K562 (cell line): ENCODE measurements around the gene VPS37D. TPM values are rescaled to one million over a fixed set of nuclear protein-coding genes. Genes with fewer than 3 reads are reported as not detected.

ENCODE experiments used
- CHD2 ChIP-seq: IDR thresholded peaks from 2 replicates; pipeline ENCODE4 v1.6.1; 2011; ENCODE audit warnings: low read depth, low read length
- CXXC5 ChIP-seq: fragments of 250-450 bp; sonication (Bioruptor Pico); IDR thresholded peaks from 2 replicates; pipeline ENCODE4 v1.8.0; 2022; ENCODE audit warnings: inconsistent platforms, mild to moderate bottlenecking, moderate library complexity
- HDAC1 ChIP-seq, 2 experiments: fragments of 450-650 bp; IDR thresholded peaks; 2 replicates each; pipeline ENCODE4 v1.6.1; 2016 to 2017; ENCODE audit warnings: inconsistent platforms in 1 of 2, mild to moderate bottlenecking in 1 of 2, moderate library complexity in 1 of 2
- HMBOX1 ChIP-seq: sonication (generic); IDR thresholded peaks from 2 replicates; pipeline ENCODE4 v1.6.1; 2016
- MAFG ChIP-seq: fragments of 450-650 bp; conservative IDR thresholded peaks from 2 replicates; pipeline ENCODE4 v1.6.1; 2016; ENCODE audit warnings: missing genetic modification characterization, missing compliant biosample characterization
- RBM22 ChIP-seq: fragments of 200-400 bp; formaldehyde crosslinking; IDR thresholded peaks from 2 replicates; pipeline ENCODE4 v1.6.1; 2018; ENCODE audit warnings: low read length, low read depth; ENCODE audit not compliant: poor library complexity, severe bottlenecking
- SUPT5H ChIP-seq: fragments of 450-650 bp; IDR thresholded peaks from 2 replicates; pipeline ENCODE4 v1.6.1; 2016
- TEAD4 ChIP-seq, 2 experiments: sonication (generic) in 1 of 2; formaldehyde crosslinking in 1 of 2; IDR thresholded peaks; 2 replicates each; pipeline versions ENCODE4 v1.6.1 to v1.8.0; 2012 to 2022; ENCODE audit warnings: borderline replicate concordance in 1 of 2, inconsistent platforms in 1 of 2, low read length in 1 of 2, mild to moderate bottlenecking in 1 of 2, missing genetic modification reagents in 1 of 2
- ZBTB5 ChIP-seq: fragments of 450-650 bp; IDR thresholded peaks from 2 replicates; pipeline ENCODE4 v1.6.1; 2017; ENCODE audit warnings: antibody characterized with exemption
- ZNF224 ChIP-seq: sonication (generic); formaldehyde crosslinking; IDR thresholded peaks from 2 replicates; pipeline ENCODE4 v1.8.0; 2022; ENCODE audit warnings: mild to moderate bottlenecking, missing genetic modification reagents
- ZNF282 ChIP-seq: sonication (generic); formaldehyde crosslinking; IDR thresholded peaks from 2 replicates; pipeline ENCODE4 v1.8.1; 2023; ENCODE audit warnings: missing genetic modification reagents
- ZNF324 ChIP-seq: fragments of 250-450 bp; sonication (Bioruptor Pico); IDR thresholded peaks from 2 replicates; pipeline ENCODE4 v1.4.0; 2020; ENCODE audit warnings: mild to moderate bottlenecking
- ZNF395 ChIP-seq: fragments of 200-800 bp; sonication (Bioruptor generic); IDR thresholded peaks from 2 replicates; pipeline ENCODE4 v1.6.1; 2017; ENCODE audit warnings: missing genetic modification characterization, missing compliant biosample characterization
- polyA plus RNA-seq, 8 experiments: library from polyadenylated mRNA; depleted of rRNA in 4 of 8; stranded (reverse) in 5 of 8; unstranded in 3 of 8; fragments of >200 nt; fragmentation: Nextera tagmentation in 2 of 8; fragmentation: Illumina TruSeq in 1 of 8; extraction: Ambion mirVana in 2 of 8; extraction: Trizol in 1 of 8; gene quantifications; 2 replicates each; pipeline versions ENCODE4 v1.2.1 to v1.2.3, GENCODE V29; 2011 to 2014; ENCODE audit warnings: inconsistent platforms in 1 of 8, missing spikeins in 1 of 8
- total RNA-seq, 7 experiments: library from RNA; depleted of rRNA in 6 of 7; stranded (reverse); fragments of >200 nt in 6 of 7; fragmentation: Illumina TruSeq in 2 of 7; extraction: Trizol in 2 of 7; gene quantifications; 2 replicates each; pipeline versions ENCODE4 v1.2.1 to v1.2.3, GENCODE V29; 2011 to 2021; ENCODE audit warnings: low replicate concordance in 1 of 7
- TF ChIP-seq, protein P1 (sequence below), 2 experiments: fragments of 450-650 bp; conservative IDR thresholded peaks; 2 replicates each; pipeline ENCODE4 v1.6.1; 2017; ENCODE audit warnings: mild to moderate bottlenecking in 2 of 2, moderate library complexity in 2 of 2
- TF ChIP-seq, protein P2 (sequence below): fragments of 450-650 bp; IDR thresholded peaks from one replicate; pipeline ENCODE4 v1.6.1; 2018; ENCODE audit warnings: mild to moderate bottlenecking, moderate library complexity; ENCODE audit not compliant: partially characterized antibody
- TF ChIP-seq, protein P3 (sequence below): fragments of 450-650 bp; IDR thresholded peaks from 2 replicates; pipeline ENCODE4 v1.6.1; 2014; ENCODE audit warnings: low read depth, mild to moderate bottlenecking, moderate library complexity, borderline replicate concordance

VPS37D gene
- total and polyA plus RNA-seq, 9 of the 15 experiments (the other 6 are each of a cell fraction or from before 2014, with no cell fraction given) = 0.25 to 2.3 (median 1.0) TPM; not detected in 3

DNA sequence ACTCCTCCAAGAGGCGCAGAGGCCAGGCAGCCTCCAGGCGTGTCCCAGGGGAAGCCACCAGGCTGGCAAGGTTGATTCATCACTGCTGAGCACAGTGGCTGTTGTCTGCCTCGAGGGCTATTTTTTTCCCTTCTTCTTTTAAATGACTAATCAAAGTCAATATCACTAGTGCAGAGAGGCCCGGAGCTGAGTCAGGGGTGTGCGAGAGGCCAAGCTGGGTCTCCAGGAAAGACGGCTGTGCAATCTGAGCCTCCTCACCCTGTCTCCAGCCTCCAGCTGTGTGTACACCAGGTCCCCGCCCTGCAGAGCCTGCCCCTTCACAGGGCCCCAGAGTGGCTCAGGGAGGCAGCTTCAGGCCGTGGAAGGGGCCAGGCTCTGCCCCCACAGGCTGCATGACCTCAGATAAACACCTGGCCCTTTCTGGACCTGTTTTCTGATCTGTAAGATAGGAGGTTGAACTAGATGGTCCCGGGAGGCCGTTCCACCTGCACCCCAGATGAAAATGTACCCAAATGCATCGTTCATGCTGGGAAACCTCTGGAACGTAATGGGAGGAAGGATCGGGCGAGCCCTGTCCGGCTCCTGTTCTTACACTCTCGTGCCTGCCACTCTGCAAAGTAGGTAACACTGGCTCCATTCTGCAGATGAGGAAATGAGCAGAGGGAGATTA, 48.2 kb downstream of the VPS37D start (continued):
- peak; percentile 60; the same call in 1 of the 2 replicates for TF ChIP-seq HMBOX1
- TF ChIP-seq, protein P1, sequence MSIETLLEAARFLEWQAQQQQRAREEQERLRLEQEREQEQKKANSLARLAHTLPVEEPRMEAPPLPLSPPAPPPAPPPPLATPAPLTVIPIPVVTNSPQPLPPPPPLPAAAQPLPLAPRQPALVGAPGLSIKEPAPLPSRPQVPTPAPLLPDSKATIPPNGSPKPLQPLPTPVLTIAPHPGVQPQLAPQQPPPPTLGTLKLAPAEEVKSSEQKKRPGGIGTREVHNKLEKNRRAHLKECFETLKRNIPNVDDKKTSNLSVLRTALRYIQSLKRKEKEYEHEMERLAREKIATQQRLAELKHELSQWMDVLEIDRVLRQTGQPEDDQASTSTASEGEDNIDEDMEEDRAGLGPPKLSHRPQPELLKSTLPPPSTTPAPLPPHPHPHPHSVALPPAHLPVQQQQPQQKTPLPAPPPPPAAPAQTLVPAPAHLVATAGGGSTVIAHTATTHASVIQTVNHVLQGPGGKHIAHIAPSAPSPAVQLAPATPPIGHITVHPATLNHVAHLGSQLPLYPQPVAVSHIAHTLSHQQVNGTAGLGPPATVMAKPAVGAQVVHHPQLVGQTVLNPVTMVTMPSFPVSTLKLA (conservative IDR thresholded peaks at IDR 0.05) = peak in 1 of 2 experiments; percentile 83; a peak in 2 of 4 replicates
- TF ChIP-seq HDAC1 (IDR thresholded peaks at IDR 0.05) = peak in 1 of 2 experiments; percentile 88; a peak in 3 of 4 replicates
- TF ChIP-seq CHD2 = no peak
- TF ChIP-seq SUPT5H = no peak
- TF ChIP-seq ZNF395 = peak; percentile 92; the same call in 1 of the 2 replicates
- TF ChIP-seq RBM22 = no peak
- TF ChIP-seq, protein P2, sequence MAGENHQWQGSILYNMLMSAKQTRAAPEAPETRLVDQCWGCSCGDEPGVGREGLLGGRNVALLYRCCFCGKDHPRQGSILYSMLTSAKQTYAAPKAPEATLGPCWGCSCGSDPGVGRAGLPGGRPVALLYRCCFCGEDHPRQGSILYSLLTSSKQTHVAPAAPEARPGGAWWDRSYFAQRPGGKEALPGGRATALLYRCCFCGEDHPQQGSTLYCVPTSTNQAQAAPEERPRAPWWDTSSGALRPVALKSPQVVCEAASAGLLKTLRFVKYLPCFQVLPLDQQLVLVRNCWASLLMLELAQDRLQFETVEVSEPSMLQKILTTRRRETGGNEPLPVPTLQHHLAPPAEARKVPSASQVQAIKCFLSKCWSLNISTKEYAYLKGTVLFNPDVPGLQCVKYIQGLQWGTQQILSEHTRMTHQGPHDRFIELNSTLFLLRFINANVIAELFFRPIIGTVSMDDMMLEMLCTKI = no peak
- no peak for TF ChIP-seq ZNF282 (CRISPR knock-in tag)
- TF ChIP-seq CXXC5 = peak; percentile 82
- TF ChIP-seq, protein P3, sequence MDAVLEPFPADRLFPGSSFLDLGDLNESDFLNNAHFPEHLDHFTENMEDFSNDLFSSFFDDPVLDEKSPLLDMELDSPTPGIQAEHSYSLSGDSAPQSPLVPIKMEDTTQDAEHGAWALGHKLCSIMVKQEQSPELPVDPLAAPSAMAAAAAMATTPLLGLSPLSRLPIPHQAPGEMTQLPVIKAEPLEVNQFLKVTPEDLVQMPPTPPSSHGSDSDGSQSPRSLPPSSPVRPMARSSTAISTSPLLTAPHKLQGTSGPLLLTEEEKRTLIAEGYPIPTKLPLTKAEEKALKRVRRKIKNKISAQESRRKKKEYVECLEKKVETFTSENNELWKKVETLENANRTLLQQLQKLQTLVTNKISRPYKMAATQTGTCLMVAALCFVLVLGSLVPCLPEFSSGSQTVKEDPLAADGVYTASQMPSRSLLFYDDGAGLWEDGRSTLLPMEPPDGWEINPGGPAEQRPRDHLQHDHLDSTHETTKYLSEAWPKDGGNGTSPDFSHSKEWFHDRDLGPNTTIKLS = 0 out of 2 replicates have a peak, but pooled peaks have one; percentile 22
- TF ChIP-seq MAFG (tag) = peak; percentile 65; the same call in 1 of the 2 replicates
- peak; percentile 92 for TF ChIP-seq TEAD4 (IDR thresholded peaks at IDR 0.05; ENCODE audit: low read length)
- no peak for TF ChIP-seq TEAD4 (CRISPR knock-in tag; IDR thresholded peaks at IDR 0.05; ENCODE audit: borderline replicate concordance)
- no peak for TF ChIP-seq ZNF224 (CRISPR knock-in tag)
- TF ChIP-seq ZBTB5 = no peak
- TF ChIP-seq ZNF324 (CRISPR knock-in tag) = 0 out of 2 replicates have a peak, but pooled peaks have one; percentile 30
